ENCODE measurements around the gene GARIN5B. TPM values are rescaled to one million over a fixed set of nuclear protein-coding genes. Genes with fewer than 3 reads are reported as not detected.

GARIN5B gene
- total and polyA plus RNA-seq, 2 of the 8 experiments (the other 6 are each of a cell fraction or from before 2014, with no cell fraction given) = 0.03 TPM; not detected in 1

GRCh38 chr19:55365245-55365644, 2.2 kb upstream of the GARIN5B start (continued):
- TF ChIP-seq RAD21 (IDR thresholded peaks at IDR 0.05 in 1 of 2, conservative IDR thresholded peaks at IDR 0.05 in 1 of 2; ENCODE audit: low read depth in 2 of 2, low read length in 2 of 2) (no peak), PHF8 (conservative IDR thresholded peaks at IDR 0.05; ENCODE audit: low read depth, low read length) (no peak), CBX5 (IDR thresholded peaks at IDR 0.05; ENCODE audit: low read depth, low read length) (no peak), RNF2 (IDR thresholded peaks at IDR 0.05; ENCODE audit: borderline replicate concordance, low read depth, low read length, missing control alignments, poor library complexity, severe bottlenecking) (no peak), RBBP5 (IDR thresholded peaks at IDR 0.05; ENCODE audit: borderline replicate concordance, low read depth, low read length) (no peak), SIN3A (conservative IDR thresholded peaks at IDR 0.05 in 1 of 2, IDR thresholded peaks at IDR 0.05 in 1 of 2; ENCODE audit: low read depth in 1 of 2, low read length in 2 of 2) (no peak), SAP30 (IDR thresholded peaks at IDR 0.05; ENCODE audit: insufficient read depth, insufficient replicate concordance, low read length) (no peak)

Measured in H1 (cell line).